Stimulated activated naive B cell treated with anti-CD40 and anti-IgM and Interleukin-4, amounts not matched to agents 10 μg/mL and 1 μg/mL and 100 μg/mL, for 72 hours (primary cell): ENCODE measurements around the gene COMMD3.
A peak's percentile ranks its signal among the peaks of the same experiment; 100 is the strongest.

Source experiments
- ATAC-seq, 2 donors: fragments of 150-1000 bp; cut with Tn5 transposase; replicated peaks; 2 replicates each; pipeline ENCODE4 v1.10.0; 2021; ENCODE audit warnings: moderate library complexity in 1 of 2
- DNase-seq: peaks from one replicate; pipeline ENCODE4 v3.0.0; 2021
- H3K27ac Mint-ChIP-seq: one replicate; pipeline ENCODE4 v1.8.0; 2022; ENCODE audit warnings: mild to moderate bottlenecking, mixed read lengths
- H3K27me3 Mint-ChIP-seq, 2 donors: one replicate each; pipeline ENCODE4 v1.8.0; 2022; ENCODE audit warnings: mixed read lengths in 2 of 2
- H3K36me3 Mint-ChIP-seq, 2 donors: one replicate each; pipeline ENCODE4 v1.8.0; 2022; ENCODE audit warnings: mixed read lengths in 2 of 2, mild to moderate bottlenecking in 1 of 2
- H3K4me1 Mint-ChIP-seq, 2 donors: one replicate each; pipeline ENCODE4 v1.8.0; 2022; ENCODE audit warnings: mixed read lengths in 2 of 2, mild to moderate bottlenecking in 1 of 2
- H3K4me3 Mint-ChIP-seq, 2 donors: one replicate each; pipeline ENCODE4 v1.8.0; 2022; ENCODE audit warnings: mild to moderate bottlenecking in 2 of 2, mixed read lengths in 2 of 2, moderate library complexity in 1 of 2
- H3K9me3 Mint-ChIP-seq, 2 donors: one replicate each; pipeline ENCODE4 v1.8.0; 2022; ENCODE audit warnings: mixed read lengths in 2 of 2, mild to moderate bottlenecking in 1 of 2

COMMD3 gene

GRCh38 chr10:22338931-22339330 is 22.7 kb downstream of the COMMD3 start:
- H3K9me3 Mint-ChIP-seq, result no peaks in the 10 kb centered on the region
- H3K4me1 Mint-ChIP-seq, result peaks cover 11 to 35% of the 10 kb centered on the region in 2 donors
- peaks cover under 1 to 4% of the 10 kb centered on the region in 2 donors for H3K36me3 Mint-ChIP-seq
- H3K27me3 Mint-ChIP-seq, result peaks cover 21 to 42% of the 10 kb centered on the region in 2 donors
- H3K4me3 Mint-ChIP-seq, result no peak overlapping the region
- no peak for ATAC-seq
- no peak overlapping the region for H3K27ac Mint-ChIP-seq
- no peak for DNase-seq

- ATAC-seq (peak; percentile 4 to 16), DNase-seq (no peak)
- Mint-ChIP-seq H3K27me3 (peaks cover 28 to 51% of the 10 kb centered on the region in 2 donors), H3K27ac (peak overlapping the region; percentile 96), H3K9me3 (no peaks in the 10 kb centered on the region), H3K36me3 (peaks cover 0 to 4% of the 10 kb centered on the region in 2 donors), H3K4me3 (peak overlapping the region; percentile 85 to 90), H3K4me1 (peaks cover 14 to 39% of the 10 kb centered on the region in 2 donors)
Measured at GRCh38 chr10:22339761-22340328, 23.7 kb downstream of the COMMD3 start.

- H3K27ac Mint-ChIP-seq, result peak overlapping the region; percentile 96
- peak; percentile 64 for DNase-seq
- peak; percentile 64 to 73 for ATAC-seq
- H3K4me1 Mint-ChIP-seq, result peaks cover 16 to 37% of the 10 kb centered on the region in 2 donors
- peak overlapping the region; percentile 85 to 90 for H3K4me3 Mint-ChIP-seq
- H3K27me3 Mint-ChIP-seq, result peaks cover 35 to 58% of the 10 kb centered on the region in 2 donors
- H3K36me3 Mint-ChIP-seq, result no peaks in the 10 kb centered on the region
- H3K9me3 Mint-ChIP-seq, result no peaks in the 10 kb centered on the region
Measured at GRCh38 chr10:22340329-22341189, 24.4 kb downstream of the COMMD3 start.

GRCh38 chr10:22341190-22341925 is 25.2 kb downstream of the COMMD3 start:
- Mint-ChIP-seq H3K36me3 (peaks cover 0 to 3% of the 10 kb centered on the region in 2 donors), H3K4me3 (peak overlapping the region; percentile 83 to 90), H3K4me1 (peaks cover 16 to 33% of the 10 kb centered on the region in 2 donors), H3K27me3 (peaks cover 42 to 58% of the 10 kb centered on the region in 2 donors), H3K27ac (peak overlapping the region; percentile 65), H3K9me3 (no peaks in the 10 kb centered on the region)
- DNase-seq (no peak), ATAC-seq (peak in 1 of 2 donors; percentile 7)

- ATAC-seq (no peak), DNase-seq (no peak)
- Mint-ChIP-seq H3K27ac (no peak overlapping the region), H3K36me3 (peaks cover 0 to 3% of the 10 kb centered on the region in 2 donors), H3K4me1 (peaks cover 13 to 28% of the 10 kb centered on the region in 2 donors), H3K27me3 (peaks cover 41 to 58% of the 10 kb centered on the region in 2 donors), H3K9me3 (no peaks in the 10 kb centered on the region), H3K4me3 (no peak overlapping the region)
Measured at GRCh38 chr10:22341926-22342196, 25.7 kb downstream of the COMMD3 start.

GRCh38 chr10:22342421-22342820 is 26.2 kb downstream of the COMMD3 start:
- peaks cover 39 to 57% of the 10 kb centered on the region in 2 donors for H3K27me3 Mint-ChIP-seq
- H3K4me3 Mint-ChIP-seq, result peak overlapping the region in 1 of 2 donors; percentile 21
- no peak for ATAC-seq
- no peak for DNase-seq
- H3K4me1 Mint-ChIP-seq, result peaks cover 13 to 26% of the 10 kb centered on the region in 2 donors
- H3K36me3 Mint-ChIP-seq, result peaks cover 0 to 3% of the 10 kb centered on the region in 2 donors
- H3K9me3 Mint-ChIP-seq, result no peaks in the 10 kb centered on the region
- no peak overlapping the region for H3K27ac Mint-ChIP-seq

GRCh38 chr10:22343731-22344130 is 27.5 kb downstream of the COMMD3 start:
- H3K9me3 Mint-ChIP-seq, result no peaks in the 10 kb centered on the region
- peaks cover 35 to 54% of the 10 kb centered on the region in 2 donors for H3K27me3 Mint-ChIP-seq
- peak overlapping the region; percentile 78 for H3K27ac Mint-ChIP-seq
- DNase-seq (no peak), ATAC-seq (no peak)
- peaks cover 13 to 26% of the 10 kb centered on the region in 2 donors for H3K4me1 Mint-ChIP-seq
- peaks cover 0 to 3% of the 10 kb centered on the region in 2 donors for H3K36me3 Mint-ChIP-seq
- peak overlapping the region in 1 of 2 donors; percentile 17 for H3K4me3 Mint-ChIP-seq

- H3K27me3 Mint-ChIP-seq, result peaks cover 34 to 54% of the 10 kb centered on the region in 2 donors
- H3K27ac Mint-ChIP-seq, result peak overlapping the region; percentile 77
- H3K9me3 Mint-ChIP-seq, result no peaks in the 10 kb centered on the region
- H3K4me3 Mint-ChIP-seq, result no peak overlapping the region
- H3K36me3 Mint-ChIP-seq, result peaks cover 0 to 3% of the 10 kb centered on the region in 2 donors
- H3K4me1 Mint-ChIP-seq, result peaks cover 13 to 26% of the 10 kb centered on the region in 2 donors
- DNase-seq (no peak), ATAC-seq (no peak)
Measured at GRCh38 chr10:22344249-22344648, 28.1 kb downstream of the COMMD3 start.

- ATAC-seq (no peak), DNase-seq (no peak)
- Mint-ChIP-seq H3K4me1 (peaks cover 13 to 26% of the 10 kb centered on the region in 2 donors), H3K4me3 (peak overlapping the region; percentile 53 to 79), H3K27ac (peak overlapping the region; percentile 77), H3K9me3 (no peaks in the 10 kb centered on the region), H3K27me3 (peaks cover 34 to 54% of the 10 kb centered on the region in 2 donors), H3K36me3 (peaks cover 0 to 3% of the 10 kb centered on the region in 2 donors)
Measured at GRCh38 chr10:22344781-22345300, 28.7 kb downstream of the COMMD3 start.

GRCh38 chr10:22345301-22346095 is 29.3 kb downstream of the COMMD3 start, which contains the start of gene SPAG6:
SPAG6 (plus strand) TSS chr10:22345496; CDS start chr10:22345612, 116 bp downstream.
- DNase-seq (peak; percentile 36), ATAC-seq (peak; percentile 30 to 35)
- H3K9me3 Mint-ChIP-seq, result no peaks in the 10 kb centered on the region
- H3K4me3 Mint-ChIP-seq, result peak within 1 kb of the TSS; percentile 53 to 79
- H3K27me3 Mint-ChIP-seq, result peaks cover 34 to 54% of the 10 kb centered on the region in 2 donors
- peaks cover 0 to 3% of the 10 kb centered on the region in 2 donors for H3K36me3 Mint-ChIP-seq
- peak within 1 kb of the TSS; percentile 81 for H3K27ac Mint-ChIP-seq
- peaks cover 10 to 26% of the 10 kb centered on the region in 2 donors for H3K4me1 Mint-ChIP-seq

- Mint-ChIP-seq H3K4me1 (peaks cover 10 to 25% of the 10 kb centered on the region in 2 donors), H3K9me3 (no peaks in the 10 kb centered on the region), H3K36me3 (peaks cover 0 to 3% of the 10 kb centered on the region in 2 donors), H3K4me3 (peak overlapping the region; percentile 53), H3K27ac (peak overlapping the region; percentile 81), H3K27me3 (peaks cover 34 to 59% of the 10 kb centered on the region in 2 donors)
- DNase-seq, result no peak
- no peak for ATAC-seq
Measured at GRCh38 chr10:22346096-22346661, 30.0 kb downstream of the COMMD3 start.

- Mint-ChIP-seq H3K27ac (no peak overlapping the region), H3K4me3 (no peak overlapping the region), H3K27me3 (peaks cover 29 to 34% of the 10 kb centered on the region in 2 donors), H3K36me3 (peaks cover 0 to 3% of the 10 kb centered on the region in 2 donors), H3K4me1 (peaks cover 2 to 9% of the 10 kb centered on the region in 2 donors), H3K9me3 (no peaks in the 10 kb centered on the region)
- DNase-seq, result no peak
- ATAC-seq, result no peak
Measured at GRCh38 chr10:22349755-22350154, 33.6 kb downstream of the COMMD3 start.

GRCh38 chr10:22351131-22351703 is 35.0 kb downstream of the COMMD3 start:
- Mint-ChIP-seq H3K27me3 (peaks cover 15 to 19% of the 10 kb centered on the region in 2 donors), H3K9me3 (no peaks in the 10 kb centered on the region), H3K36me3 (no peaks in the 10 kb centered on the region), H3K27ac (no peak overlapping the region), H3K4me1 (no peaks in the 10 kb centered on the region), H3K4me3 (no peak overlapping the region)
- no peak for DNase-seq
- no peak for ATAC-seq
